Activated T-cell treated with anti-CD3 and anti-CD28 coated beads for 48 hours (primary cell): ENCODE data around the gene TSC22D4.
"Not testable (repeated sequence)": the region's sequence is repeated elsewhere in the genome, so short reads cannot be mapped to it uniquely, and the experiment has no call there.

ENCODE experiments used
- DNase-seq: peaks from one replicate; pipeline ENCODE4 v3.0.0-alpha.2; 2020; ENCODE audit warnings: low read depth

The TSC22D4 gene

DNA sequence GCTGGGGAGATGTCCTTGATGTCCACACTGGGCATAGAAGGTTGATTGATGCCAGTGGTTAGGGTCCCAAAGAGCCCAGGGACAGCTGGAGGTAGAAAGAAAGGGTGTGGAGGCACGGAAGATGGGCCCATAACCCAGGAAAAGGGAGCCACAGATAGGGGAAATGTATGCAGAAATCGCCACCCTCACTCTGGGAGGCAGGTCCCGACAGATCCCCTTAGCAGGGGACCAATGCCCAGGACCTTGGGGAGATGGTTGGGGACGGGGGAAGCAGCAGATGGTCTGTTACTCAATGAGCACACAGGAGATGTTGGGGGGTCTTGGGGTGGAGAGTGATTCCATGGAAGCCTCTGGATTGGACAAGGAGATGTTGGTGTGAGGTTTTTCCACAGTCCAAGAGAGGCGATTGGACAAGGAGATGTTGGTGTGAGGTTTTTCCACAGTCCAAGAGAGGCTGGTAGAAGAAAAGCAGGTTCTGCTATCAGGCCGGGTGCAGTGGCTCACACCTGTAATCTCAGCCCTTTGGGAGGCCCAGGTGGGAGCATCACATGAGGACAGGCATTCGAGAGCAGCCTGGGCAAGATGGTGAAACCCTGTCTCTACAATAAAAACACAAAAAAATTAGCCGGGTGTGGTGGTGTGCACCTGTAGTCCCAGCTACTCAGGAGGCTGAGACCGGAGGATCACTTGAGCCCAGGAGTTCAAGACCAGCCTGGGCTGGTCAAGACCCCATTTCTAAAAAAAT is 35.7 kb downstream of the TSC22D4 start:
- DNase-seq = no peak

DNA sequence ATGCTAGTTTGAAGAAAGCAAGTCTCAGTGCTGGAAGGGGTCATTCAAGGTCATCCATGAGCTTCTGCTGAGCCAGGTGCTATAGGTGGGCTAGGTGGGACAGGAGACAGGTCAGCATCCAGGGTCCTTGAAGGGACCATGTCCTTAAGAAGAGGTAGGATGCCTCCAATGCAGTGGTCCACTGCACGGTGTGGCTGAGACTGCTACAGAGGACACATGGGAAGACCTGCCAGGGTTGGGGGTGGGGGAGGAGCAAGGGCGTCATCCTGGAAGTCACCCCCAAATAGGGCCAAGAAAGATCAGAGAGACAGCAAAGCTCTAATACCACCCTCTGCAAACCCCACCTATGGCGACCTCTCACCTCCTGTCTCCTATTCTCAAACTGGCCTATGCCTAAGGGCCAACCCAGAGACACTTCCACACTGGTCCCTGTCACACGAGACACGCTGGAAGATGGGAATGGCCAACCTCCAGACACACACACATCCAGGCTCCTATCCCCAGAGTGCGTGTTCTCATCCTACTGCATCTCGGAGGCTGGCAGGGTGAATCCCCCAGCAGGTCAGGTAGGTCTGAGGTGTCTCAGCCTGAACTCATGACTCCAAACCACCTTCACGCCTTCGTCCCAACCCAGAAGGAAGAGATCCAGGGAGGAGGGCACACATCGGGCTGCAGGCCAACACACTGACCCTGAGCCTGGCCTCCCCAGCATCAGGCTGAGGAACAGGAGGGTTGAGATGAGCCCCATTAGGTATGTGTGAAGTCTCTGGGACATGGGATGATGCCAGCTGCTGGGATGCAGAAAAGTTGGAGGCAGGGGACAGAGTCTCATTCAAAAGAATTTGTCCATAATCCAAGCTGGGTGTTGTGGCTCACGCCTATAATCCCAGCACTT is 37.1 kb downstream of the TSC22D4 start:
- no peak for DNase-seq

DNA sequence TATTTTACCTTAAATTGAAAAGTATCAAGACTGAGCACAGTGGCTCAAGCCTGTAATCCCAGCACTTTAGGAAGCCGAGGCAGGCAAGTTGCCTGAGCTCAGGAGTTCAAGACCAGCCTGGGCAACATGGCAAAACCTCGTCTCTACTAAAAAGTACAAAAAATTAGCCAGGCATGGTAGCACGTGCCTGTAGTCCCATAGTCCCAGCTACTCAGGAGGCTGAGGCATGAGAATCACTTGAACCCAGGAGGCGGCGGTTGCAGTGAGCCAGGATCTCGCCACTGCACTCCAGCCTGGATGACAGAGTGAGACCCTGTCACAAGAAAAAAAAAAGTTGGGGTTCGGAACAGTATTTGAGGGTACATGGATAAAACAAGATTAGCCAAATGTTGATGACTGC is 39.8 kb downstream of the TSC22D4 start:
- not testable (repeated sequence) for DNase-seq

DNA sequence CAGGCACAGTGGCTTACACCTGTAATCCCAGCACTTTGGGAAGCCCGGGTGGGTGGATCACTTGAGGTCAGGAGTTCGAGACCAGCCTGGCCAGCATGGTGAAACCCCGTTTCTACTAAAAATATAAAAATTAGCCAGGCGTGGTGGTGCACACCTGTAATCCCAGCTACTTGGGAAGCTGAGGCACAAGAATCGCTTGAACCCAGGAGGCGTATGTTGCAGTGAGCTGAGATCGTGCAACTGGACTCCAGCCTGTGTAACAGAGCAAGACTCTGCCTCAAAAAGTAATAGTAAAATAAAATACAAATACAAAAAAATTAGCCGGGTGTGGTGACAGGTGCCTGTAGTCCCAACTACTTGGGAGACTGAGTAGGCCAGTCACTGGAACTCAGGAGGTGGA is 40.3 kb downstream of the TSC22D4 start:
- not testable (repeated sequence) for DNase-seq

DNA sequence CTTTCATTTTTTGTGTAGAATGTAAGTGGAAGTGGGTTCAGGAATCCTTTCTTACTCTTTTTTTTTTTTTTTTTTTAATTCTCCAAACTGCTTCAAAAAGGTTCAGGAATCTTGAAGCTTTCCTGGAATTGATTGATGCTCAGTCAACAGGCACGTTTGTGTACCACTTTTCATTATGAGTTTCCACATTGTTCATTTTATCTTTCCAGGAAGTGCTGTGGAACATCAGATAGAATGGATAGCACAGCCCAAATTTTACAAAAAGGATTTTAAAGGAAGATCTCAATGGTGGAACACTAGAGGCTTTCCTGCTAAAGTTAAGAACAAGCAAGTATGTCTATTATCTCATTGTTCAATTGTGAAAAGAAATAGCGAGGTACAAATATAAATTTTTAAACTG is 40.8 kb downstream of the TSC22D4 start:
- no peak for DNase-seq

DNA sequence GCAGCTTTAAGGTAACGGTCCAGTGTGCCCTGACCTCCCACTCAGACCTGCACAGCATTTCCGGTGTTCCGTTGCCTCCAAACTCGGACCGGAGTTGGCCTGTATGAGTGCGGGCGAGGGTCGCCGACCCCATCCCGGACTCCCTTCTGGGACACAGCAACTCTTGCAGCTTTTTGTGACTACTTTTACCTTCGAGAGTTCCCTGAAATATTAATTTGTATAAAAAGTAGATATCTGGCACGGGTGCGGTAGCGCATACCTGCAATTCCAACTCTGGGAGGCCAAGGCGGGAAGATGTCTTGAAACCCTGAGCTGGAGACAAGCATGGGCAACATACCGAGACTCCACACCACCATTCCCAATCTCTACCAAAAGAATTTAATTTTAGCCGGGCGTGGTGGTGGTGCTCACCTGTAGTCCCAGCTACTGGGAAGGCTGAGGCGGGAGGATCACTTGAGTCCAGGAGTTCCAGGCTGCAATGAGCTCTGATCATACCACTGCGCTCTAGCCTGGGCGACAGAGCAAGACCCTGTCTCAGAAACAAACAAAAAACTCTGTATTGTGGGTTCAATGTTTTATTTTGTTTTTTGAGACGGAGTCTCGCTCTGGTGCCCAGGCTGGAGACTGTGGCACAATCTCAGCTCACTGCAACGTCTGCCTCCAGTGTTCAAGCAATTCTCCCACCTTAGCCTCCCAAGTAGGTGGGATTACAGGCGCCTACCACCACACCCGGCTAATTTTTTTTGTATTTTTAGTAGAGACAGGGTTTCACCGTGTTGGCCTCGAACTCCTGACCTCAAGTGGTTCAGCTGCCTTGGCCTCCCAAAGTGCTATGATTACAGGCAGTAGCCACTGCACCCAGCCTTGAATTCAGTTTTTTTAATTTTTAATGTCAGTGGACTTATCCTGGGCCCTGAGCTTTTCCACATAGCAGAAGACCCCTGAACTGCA is 41.6 kb downstream of the TSC22D4 start:
- DNase-seq = no peak

DNA sequence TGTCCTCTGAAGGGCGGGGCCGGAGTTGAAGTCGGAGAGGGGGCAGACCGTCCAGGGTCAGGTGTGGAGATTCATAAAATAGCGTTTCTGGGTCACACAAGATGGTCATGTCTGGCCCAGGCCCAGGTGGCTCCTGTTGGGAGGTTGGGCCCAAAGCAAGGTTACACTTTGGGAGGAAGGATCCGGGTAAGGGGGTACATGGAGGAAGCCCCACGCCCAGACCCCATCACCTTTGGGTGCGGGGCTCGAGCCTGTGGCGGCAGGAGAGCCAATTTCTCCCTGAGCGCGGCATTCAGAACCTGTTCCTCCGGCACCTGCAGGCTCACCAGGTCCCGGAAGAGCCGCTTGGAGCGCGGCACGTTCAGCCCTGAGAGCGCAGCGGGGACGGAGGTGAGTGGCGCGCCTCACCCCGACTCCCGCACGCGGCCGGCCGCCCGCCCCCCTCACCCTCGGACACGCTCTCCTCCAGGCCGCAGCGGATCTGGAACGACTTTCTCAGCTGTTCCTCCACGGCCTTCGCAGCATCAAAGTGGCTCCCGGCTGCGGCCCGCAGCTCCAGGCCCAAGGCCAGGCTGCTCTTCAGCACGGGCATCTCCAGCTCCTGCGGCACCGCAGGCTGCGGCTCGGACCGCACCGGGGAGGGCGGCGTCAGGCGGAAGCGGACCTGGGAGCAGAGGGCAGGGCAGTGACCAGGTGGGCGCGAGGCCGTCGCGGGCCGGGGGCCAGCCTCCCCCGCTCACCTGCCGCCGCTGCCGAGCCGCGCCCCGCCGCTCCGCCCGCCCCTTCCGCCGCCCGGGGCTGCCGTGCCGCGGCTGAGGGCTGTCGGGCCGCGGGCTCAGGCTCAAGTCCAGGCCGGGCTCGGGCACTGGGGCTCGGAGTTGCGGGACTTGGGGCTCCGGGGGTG is 43.4 kb downstream of the TSC22D4 start:
- DNase-seq = peak; percentile 42

DNA sequence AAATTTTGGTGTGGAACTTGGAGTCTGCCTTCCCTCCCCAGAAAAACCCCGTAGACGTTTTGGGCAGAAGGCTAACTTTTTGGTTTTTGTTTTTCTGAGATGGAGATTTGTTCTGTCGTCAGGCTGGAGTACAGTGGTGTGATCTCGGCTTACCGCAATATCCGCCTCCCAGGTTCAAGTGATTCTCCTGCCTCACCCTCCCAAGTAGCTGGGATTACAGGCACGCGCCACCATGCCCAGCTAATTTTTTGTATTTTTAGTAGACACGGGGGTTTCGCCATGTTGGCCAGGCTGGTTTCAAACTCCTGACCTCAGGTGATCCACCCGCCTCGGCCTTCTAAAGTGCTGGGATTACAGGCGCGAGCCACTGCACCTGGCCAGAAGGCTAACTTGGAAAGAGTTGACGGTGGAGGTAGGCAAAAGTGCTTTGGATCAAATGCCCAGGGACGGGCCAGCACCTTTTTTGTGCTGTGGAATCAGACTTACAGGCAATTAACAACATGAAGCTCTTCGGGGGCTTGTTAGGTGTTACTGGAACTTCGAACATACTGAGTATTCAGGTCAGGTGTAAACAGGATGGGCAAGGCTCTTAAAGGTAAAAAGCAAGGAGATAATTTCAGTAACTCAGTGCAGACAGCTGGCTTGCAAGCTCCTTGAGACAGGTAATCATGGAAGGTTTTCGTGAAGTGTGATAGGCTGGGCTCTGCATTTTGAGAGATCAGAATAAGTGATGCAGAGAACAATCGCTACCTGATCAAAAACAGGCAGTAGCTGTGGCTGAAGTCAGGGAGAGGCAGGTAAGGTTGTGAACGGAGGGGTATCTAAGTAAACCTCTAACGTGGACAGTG is 44.5 kb downstream of the TSC22D4 start:
- no peak for DNase-seq

DNA sequence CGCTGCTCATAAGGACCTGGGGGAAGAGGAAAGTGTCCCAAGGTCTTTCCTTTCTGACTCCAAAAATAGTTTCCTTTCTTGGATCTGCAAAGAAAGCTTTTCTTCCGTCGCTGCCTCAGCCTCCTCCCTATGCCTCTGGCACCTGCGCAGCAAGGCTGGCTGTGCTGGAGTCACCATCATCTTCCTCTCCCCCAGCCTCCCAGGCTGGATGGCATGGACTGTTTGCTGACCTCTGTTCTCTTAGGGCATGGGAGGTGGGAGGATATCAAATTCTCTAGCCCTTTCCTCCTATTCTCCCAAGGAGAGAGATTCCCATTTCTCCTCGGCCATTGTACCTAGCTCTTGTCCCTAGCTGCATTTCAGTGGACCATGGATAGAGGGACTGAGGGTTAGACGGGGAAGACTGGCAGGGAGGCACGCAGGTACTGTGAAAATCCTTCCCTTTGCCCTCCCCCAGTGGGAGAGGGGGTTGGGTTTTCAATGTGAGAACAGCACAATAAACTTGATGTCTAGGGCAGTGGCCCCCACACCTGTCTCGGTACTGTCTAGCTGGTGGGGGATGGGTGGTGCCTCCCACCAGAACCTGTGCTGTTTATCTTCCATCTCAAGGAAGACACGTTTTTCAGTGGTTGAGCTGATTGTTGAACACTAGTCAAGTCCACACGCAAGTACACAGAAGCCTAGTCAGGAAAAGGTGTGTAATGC is 45.3 kb downstream of the TSC22D4 start:
- DNase-seq = no peak

DNA sequence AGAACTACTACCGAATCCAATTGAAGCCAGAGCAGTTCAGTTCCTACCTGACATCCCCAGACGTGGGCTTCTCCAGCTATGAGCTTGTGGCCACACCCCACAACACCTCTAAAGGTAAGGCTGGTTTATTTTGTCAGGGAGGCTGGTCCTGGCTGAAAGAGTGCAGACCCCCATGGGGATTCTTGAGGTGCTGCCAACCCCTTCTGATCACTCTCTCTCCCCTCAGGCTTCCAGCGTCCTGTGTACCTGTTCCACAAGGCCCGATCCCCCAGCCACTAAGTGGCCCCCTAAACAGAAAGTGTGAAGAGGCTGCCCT is 45.8 kb downstream of the TSC22D4 start:
- no peak for DNase-seq

DNA sequence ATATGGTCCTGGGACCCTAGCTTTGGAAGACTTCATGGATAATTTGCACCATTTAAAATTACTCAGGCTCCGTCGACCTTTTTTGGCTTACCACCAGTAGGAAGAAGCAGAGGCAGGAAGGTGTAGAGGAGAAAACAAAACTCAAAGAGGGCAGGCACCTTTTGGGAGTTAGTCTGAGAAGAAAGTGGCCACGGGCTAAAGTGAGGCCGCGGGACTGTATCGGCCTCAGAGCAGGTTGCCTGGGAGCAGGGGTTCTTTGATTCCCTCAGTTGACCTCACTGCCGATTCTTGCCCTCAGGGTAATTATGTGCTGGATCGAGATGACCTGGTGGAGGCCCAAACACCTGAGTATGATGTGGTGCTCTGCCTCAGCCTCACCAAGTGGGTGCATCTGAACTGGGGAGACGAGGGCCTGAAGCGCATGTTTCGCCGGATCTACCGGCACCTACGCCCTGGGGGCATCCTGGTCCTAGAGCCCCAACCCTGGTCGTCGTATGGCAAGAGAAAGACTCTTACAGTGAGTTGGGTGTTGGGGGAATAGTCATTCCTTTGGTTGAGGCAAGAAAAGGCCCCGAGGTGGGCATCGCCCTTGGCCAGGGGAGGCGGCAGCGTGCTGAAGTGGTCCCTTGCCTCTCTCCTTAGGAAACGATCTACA is 46.3 kb downstream of the TSC22D4 start:
- DNase-seq = no peak

DNA sequence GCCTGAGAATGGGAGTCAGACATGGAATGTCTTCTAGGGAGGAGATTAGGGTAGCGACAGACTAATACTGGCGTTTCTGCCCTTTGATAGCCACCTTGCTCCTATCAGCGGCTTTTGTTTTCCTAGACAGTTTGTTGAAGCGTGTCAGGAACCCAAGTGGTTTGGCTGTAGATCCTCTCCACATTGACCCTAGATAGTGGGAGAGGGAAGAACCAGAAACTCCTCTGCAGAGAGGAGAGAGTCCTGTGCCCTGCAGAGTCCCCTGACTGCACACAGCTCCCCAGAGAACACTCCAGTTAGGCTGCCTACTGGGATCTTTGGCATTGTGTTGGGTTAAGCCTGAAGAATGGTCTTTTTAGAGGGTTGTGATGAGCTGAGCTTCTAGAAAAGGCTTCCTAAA is 47.0 kb downstream of the TSC22D4 start:
- no peak for DNase-seq

DNA sequence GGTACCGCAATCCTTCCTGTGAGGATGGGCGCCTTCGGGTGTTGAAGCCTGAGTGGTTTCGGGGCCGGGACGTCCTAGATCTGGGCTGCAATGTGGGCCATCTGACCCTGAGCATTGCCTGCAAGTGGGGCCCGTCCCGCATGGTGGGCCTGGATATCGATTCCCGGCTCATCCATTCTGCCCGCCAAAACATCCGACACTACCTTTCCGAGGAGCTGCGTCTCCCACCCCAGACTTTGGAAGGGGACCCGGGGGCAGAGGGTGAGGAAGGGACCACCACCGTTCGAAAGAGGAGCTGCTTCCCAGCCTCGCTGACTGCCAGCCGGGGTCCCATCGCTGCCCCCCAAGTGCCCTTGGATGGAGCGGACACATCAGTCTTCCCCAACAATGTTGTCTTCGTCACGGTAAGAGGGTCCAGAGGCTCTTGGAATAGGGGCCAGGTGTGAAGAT is 47.7 kb downstream of the TSC22D4 start:
- DNase-seq = no peak

DNA sequence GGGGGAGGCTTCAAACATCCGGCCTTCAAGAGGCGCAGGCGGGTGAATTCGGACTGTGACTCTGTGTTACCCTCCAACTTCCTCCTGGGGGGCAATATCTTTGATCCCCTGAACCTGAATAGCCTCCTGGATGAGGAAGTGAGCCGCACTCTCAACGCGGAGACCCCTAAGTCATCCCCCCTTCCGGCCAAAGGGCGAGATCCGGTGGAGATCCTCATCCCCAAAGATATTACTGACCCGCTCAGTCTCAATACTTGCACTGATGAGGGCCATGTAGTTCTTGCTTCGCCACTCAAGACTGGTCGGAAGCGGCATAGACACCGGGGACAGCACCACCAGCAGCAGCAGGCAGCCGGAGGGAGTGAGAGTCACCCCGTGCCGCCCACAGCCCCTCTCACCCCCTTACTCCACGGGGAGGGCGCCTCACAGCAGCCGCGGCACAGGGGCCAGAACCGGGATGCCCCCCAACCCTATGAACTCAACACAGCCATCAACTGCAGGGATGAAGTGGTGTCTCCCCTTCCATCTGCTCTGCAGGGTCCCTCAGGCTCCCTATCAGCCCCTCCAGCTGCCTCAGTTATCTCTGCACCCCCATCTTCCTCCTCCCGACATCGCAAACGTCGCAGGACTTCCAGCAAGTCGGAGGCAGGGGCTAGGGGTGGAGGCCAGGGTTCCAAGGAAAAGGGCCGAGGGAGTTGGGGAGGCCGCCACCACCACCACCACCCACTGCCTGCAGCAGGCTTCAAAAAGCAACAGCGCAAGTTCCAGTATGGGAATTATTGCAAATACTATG is 48.3 kb downstream of the TSC22D4 start:
- no peak for DNase-seq

DNA sequence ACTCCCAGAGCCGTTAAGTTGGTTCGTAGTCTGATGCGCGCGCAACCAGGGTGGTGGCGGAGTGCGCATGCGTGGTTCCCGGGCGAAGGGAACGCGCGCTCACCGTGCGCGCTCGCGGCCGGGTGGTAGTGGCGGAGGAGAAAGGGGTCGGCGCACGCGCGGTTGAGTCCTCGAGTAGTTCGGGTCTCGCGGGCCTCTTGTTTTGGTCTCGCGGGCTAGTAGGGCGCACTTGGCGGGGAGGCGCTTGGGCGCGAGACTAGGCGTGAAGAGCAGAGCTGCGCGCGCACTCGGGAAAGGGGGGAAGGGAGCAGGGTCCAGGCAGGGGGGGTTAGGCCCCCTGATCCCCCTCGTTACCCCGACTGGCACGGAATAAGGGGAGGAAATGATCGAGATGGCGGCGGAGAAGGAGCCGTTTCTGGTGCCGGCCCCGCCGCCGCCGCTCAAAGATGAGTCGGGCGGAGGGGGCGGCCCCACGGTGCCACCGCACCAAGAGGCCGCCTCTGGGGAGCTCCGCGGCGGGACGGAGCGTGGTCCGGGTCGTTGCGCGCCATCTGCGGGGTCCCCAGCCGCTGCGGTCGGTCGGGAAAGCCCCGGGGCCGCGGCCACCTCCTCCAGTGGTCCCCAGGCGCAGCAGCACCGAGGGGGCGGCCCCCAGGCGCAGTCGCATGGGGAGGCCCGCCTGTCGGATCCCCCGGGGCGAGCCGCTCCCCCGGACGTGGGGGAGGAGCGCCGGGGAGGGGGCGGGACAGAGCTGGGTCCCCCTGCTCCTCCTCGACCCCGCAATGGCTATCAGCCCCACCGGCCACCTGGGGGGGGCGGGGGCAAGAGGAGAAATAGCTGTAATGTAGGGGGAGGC is 49.1 kb downstream of the TSC22D4 start, which contains the start of gene MEPCE:
Gene MEPCE, plus strand, starts transcription at position 195 of the 856 bp plus-strand sequence. Its CDS starts 188 bp downstream, at position 383.
- peak; percentile 96 for DNase-seq

DNA sequence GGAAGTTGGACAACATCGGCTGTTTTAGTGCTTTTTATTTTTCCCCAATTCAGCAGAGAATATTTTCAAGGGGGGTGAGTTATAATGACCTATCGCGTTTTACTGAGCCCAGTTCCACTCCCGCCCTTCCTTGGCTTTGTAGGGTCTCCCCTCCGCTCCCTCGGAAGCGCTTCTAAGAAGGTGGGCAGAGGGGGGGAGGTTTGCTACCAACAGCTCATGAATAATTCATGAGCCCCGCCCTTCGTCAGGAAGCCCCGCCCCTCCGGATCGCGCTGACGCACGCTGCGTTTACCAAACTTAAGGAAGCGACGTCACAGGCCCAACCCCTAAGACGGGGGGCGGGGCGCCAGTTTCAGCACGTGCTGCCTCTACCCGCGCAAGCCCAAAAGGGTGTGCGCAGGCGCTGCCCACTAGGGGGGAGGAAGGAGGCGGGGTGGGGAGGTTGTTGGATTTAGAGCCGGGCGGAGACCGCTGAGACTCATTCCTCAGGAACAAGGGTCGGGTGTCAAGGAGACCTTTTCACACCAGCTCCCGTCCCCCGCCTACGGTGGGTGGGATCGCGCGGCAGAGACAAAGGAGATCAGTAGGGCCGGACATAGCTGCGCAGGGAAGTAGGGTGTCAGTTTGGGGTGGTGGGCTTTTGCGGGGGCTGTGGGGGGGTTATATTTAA is 49.9 kb downstream of the TSC22D4 start:
- peak; percentile 100 for DNase-seq
